CD4-positive, CD25-positive, alpha-beta regulatory T cell (primary cell): ENCODE measurements around the gene LITAF. TPM values are rescaled to one million over a fixed set of nuclear protein-coding genes. Genes with fewer than 3 reads are reported as not detected.

ENCODE experiments used
- ATAC-seq, 2 donors: fragments of 150-1000 bp; cut with Tn5 transposase; one replicate each; pipeline ENCODE4 v1.10.0; 2021; ENCODE audit warnings: low read depth in 2 of 2, moderate number of reproducible peaks in 2 of 2, moderate library complexity in 1 of 2
- DNase-seq, 3 donors: peaks; one replicate each; pipeline versions ENCODE4 v3.0.0 to v3.0.0-alpha.2; 2012 to 2022; ENCODE audit warnings: mixed read lengths in 1 of 3
- H3K27ac ChIP-seq: one replicate; pipeline ENCODE4 v1.7.0; 2013; ENCODE audit warnings: mild to moderate bottlenecking, low read length; ENCODE audit not compliant: insufficient read depth, poor library complexity, severe bottlenecking
- H3K27me3 ChIP-seq: one replicate; pipeline ENCODE4 v1.7.0; 2013; ENCODE audit warnings: low read length; ENCODE audit not compliant: control insufficient read depth, insufficient read depth
- H3K36me3 ChIP-seq: one replicate; pipeline ENCODE4 v1.7.0; 2013; ENCODE audit warnings: mild to moderate bottlenecking, low read length, moderate library complexity; ENCODE audit not compliant: control insufficient read depth, insufficient read depth
- H3K4me1 ChIP-seq: 2 replicates; pipeline ENCODE4 v1.7.0; 2013; ENCODE audit warnings: mild to moderate bottlenecking, low read length; ENCODE audit not compliant: insufficient read depth, control insufficient read depth, poor library complexity, severe bottlenecking
- H3K4me3 ChIP-seq: one replicate; pipeline ENCODE4 v1.7.0; 2013; ENCODE audit warnings: low read depth, mild to moderate bottlenecking, low read length, moderate library complexity
- H3K9me3 ChIP-seq, 2 experiments: 1 replicate in 1 of 2; 2 replicates in 1 of 2; pipeline ENCODE4 v1.7.0; 2013; ENCODE audit warnings: low read length in 2 of 2, mild to moderate bottlenecking in 1 of 2, moderate library complexity in 1 of 2; ENCODE audit not compliant: control insufficient read depth in 2 of 2
- H3K27ac Mint-ChIP-seq, 3 donors: one replicate each; pipeline ENCODE4 v1.8.0; 2020 to 2022; ENCODE audit warnings: mild to moderate bottlenecking in 3 of 3, mixed read lengths in 3 of 3, moderate library complexity in 2 of 3
- H3K27me3 Mint-ChIP-seq: one replicate; pipeline ENCODE4 v1.8.0; 2022; ENCODE audit warnings: mild to moderate bottlenecking, mixed read lengths
- H3K36me3 Mint-ChIP-seq: one replicate; pipeline ENCODE4 v1.8.0; 2020; ENCODE audit warnings: mixed read lengths
- H3K4me1 Mint-ChIP-seq, 4 donors: one replicate each; pipeline ENCODE4 v1.8.0; 2020 to 2022; ENCODE audit warnings: mixed read lengths in 4 of 4, mild to moderate bottlenecking in 1 of 4
- H3K4me3 Mint-ChIP-seq, 4 donors: one replicate each; pipeline ENCODE4 v1.8.0; 2020 to 2022; ENCODE audit warnings: mild to moderate bottlenecking in 4 of 4, mixed read lengths in 4 of 4, moderate library complexity in 3 of 4
- H3K9me3 Mint-ChIP-seq, 7 donors: one replicate each; pipeline ENCODE4 v1.8.0; 2020 to 2022; ENCODE audit warnings: mixed read lengths in 7 of 7, mild to moderate bottlenecking in 3 of 7, moderate library complexity in 2 of 7
- polyA plus RNA-seq, 4 donors: library from polyadenylated mRNA; unstranded; fragments of 300-500 nt; fragmentation: Illumina TruSeq; gene quantifications; one replicate each; pipeline ENCODE4 v1.2.3, GENCODE V29; 2021
- total RNA-seq: library from RNA; stranded (reverse); gene quantifications from one replicate; pipeline ENCODE4 v1.2.3, GENCODE V29; 2022

The LITAF gene
- total and polyA plus RNA-seq, 5 donors from 2014 or later = 281 to 696 (median 635) TPM

DNA sequence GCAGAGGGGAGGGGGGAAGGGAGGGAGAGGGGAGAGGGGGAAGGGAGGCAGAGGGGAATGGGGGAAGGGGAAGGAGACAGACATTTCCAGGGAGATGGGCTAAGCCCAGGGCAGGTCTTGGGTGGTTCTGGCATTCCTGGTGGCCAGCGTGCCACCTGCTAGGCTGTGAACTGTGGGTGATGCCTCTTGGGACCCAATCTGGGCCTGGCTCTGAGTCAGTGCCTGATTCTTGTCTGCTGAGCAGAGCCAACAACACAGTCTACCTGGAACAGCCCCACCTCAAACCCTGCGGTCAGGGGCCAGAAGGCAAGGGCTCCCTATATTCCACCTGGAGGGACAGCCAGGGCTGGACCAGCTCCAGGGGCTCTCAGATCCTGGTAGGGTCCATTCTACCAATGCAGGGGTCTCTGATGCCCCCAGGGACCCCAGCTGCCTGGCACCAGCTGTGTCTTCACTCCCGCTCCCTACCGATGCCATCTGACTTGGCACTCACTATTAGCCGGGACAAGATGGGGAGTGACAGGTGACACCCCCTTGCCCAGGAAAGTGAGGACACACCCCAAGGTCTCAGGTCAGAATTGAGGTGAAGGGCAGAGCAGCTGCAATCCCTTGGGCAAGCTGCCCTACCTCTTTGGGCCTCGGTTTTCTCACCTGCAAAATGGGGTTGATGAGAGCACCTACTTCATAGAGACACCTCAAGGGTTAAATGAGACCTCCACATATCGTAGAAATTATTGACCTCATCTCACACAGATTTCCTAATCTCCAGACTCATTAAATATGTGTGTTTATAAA, 87.2 kb downstream of the LITAF start:
- Mint-ChIP-seq H3K36me3 (no peaks in the 10 kb centered on the region), H3K27me3 (no peaks in the 10 kb centered on the region), H3K27ac (no peak overlapping the region), H3K4me1 (peaks cover 0 to 23% (median 4%) of the 10 kb centered on the region in 4 donors), H3K9me3 (no peaks in the 10 kb centered on the region), H3K4me3 (no peak overlapping the region)
- Histone ChIP-seq H3K27me3 (no peaks in the 10 kb centered on the region), H3K27ac (no peak overlapping the region), H3K9me3 (no peaks in the 10 kb centered on the region), H3K4me1 (no peaks in the 10 kb centered on the region), H3K4me3 (no peak overlapping the region), H3K36me3 (no peaks in the 10 kb centered on the region)
- DNase-seq = no peak
- no peak for ATAC-seq

DNA sequence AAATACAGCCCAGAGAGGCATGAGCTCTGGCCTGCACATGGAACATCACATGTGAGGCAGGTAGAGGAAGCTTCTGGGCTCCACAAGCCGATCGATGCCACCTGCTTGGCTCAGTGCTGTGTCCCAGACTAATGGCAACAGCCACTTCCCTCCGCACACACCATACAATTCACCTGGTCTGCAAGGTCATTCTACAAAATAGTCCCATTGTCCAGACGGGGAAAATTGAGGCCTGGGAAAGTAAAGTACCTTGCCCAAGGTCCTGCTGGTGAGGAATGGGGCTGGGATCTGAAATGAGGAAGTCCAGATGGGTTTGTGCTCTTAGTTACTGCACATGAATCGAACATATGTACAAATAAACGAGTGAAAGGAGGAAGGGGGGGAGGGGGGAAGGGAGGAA, 88.0 kb downstream of the LITAF start:
- Mint-ChIP-seq H3K27ac (peak overlapping the region in 1 of 3 donors; percentile 69), H3K27me3 (no peaks in the 10 kb centered on the region), H3K4me1 (peaks cover 0 to 23% (median 4%) of the 10 kb centered on the region in 4 donors), H3K4me3 (no peak overlapping the region), H3K36me3 (no peaks in the 10 kb centered on the region), H3K9me3 (no peaks in the 10 kb centered on the region)
- Histone ChIP-seq H3K27ac (no peak overlapping the region), H3K36me3 (no peaks in the 10 kb centered on the region), H3K4me1 (no peaks in the 10 kb centered on the region), H3K9me3 (no peaks in the 10 kb centered on the region), H3K4me3 (no peak overlapping the region), H3K27me3 (no peaks in the 10 kb centered on the region)
- no peak for ATAC-seq
- DNase-seq = no peak

DNA sequence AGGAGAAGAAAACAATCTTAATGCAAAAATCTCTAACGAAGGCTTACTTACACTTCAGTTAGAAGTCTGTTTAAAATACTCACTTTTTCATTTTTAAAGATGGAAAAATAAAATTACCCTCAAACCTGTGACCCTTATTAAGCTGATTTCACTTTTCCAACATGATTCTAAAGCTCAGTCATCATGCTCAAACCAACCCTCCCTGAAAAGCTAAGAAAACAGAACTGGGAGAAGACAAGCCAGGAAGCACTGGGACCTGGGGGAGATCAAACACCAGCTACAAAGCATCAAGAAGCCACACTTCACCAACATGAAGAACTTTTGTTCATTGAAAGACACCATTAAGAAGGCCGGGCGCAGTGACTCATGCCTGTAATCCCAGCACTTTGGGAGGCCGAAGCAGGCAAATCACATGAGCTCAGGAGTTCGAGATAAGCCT, 88.8 kb downstream of the LITAF start:
- H3K27ac ChIP-seq = no peak overlapping the region
- H3K4me1 ChIP-seq = no peaks in the 10 kb centered on the region
- ATAC-seq = no peak
- no peaks in the 10 kb centered on the region for H3K36me3 ChIP-seq
- Mint-ChIP-seq H3K9me3 (no peaks in the 10 kb centered on the region), H3K4me1 (peaks cover 0 to 25% (median 4%) of the 10 kb centered on the region in 4 donors), H3K4me3 (no peak overlapping the region), H3K27me3 (no peaks in the 10 kb centered on the region), H3K27ac (peak overlapping the region in 2 of 3 donors; percentile 39 to 42), H3K36me3 (peaks cover 3% of the 10 kb centered on the region)
- H3K27me3 ChIP-seq = no peaks in the 10 kb centered on the region
- no peaks in the 10 kb centered on the region for H3K9me3 ChIP-seq
- DNase-seq = no peak
- no peak overlapping the region for H3K4me3 ChIP-seq

Other genes with a start within 250 kb of the LITAF start
- gene RMI2, start 241.5 kb downstream of the LITAF start, total RNA-seq = 4.3 TPM
- gene RMI2, start 241.5 kb downstream of the LITAF start, polyA plus RNA-seq = 10 to 100 TPM in 2 of 4 donors, 1 to 10 TPM in 2; 7.4 to 15.3 (median 11.1) TPM
- gene SNN, start 81.5 kb upstream of the LITAF start, total RNA-seq = 27.5 TPM
- gene SNN, start 81.5 kb upstream of the LITAF start, polyA plus RNA-seq = 10 to 100 TPM; 14.5 to 31.2 (median 23.8) TPM
- gene TXNDC11, start 155.9 kb upstream of the LITAF start, total RNA-seq = 178 TPM
- 10 to 100 TPM; 64.9 to 77.2 (median 70.0) TPM for gene TXNDC11, start 155.9 kb upstream of the LITAF start, polyA plus RNA-seq
- 157 TPM for gene ZC3H7A, start 210.3 kb upstream of the LITAF start, total RNA-seq
- 10 to 100 TPM; 43.3 to 49.5 (median 47.5) TPM for gene ZC3H7A, start 210.3 kb upstream of the LITAF start, polyA plus RNA-seq